Trophoblast cell (in vitro differentiated cells and primary cell): ENCODE measurements around the gene ENKUR.

Source experiments
- DNase-seq, 2 donors: peaks; one replicate each; pipeline ENCODE4 v3.0.0-alpha.2; 2016
- H2AFZ ChIP-seq: 2 replicates; pipeline ENCODE4 v1.6.1; 2013; ENCODE audit warnings: low read length, moderate library complexity, mild to moderate bottlenecking; ENCODE audit not compliant: insufficient read depth, poor library complexity
- H2AK5ac ChIP-seq: 2 replicates; pipeline ENCODE4 v1.6.1; 2013; ENCODE audit warnings: mild to moderate bottlenecking, low read length
- H2BK120ac ChIP-seq: 2 replicates; pipeline ENCODE4 v1.6.1; 2013; ENCODE audit warnings: low read length, mild to moderate bottlenecking, moderate library complexity; ENCODE audit not compliant: insufficient read depth, poor library complexity
- H2BK12ac ChIP-seq: 2 replicates; pipeline ENCODE4 v1.6.1; 2013; ENCODE audit warnings: mild to moderate bottlenecking, low read length, moderate library complexity
- H2BK5ac ChIP-seq: 2 replicates; pipeline ENCODE4 v1.6.1; 2013; ENCODE audit warnings: low read length, low read depth, moderate library complexity, mild to moderate bottlenecking; ENCODE audit not compliant: poor library complexity
- H3K14ac ChIP-seq: 2 replicates; pipeline ENCODE4 v1.6.1; 2013; ENCODE audit warnings: mild to moderate bottlenecking, low read length
- H3K18ac ChIP-seq: 2 replicates; pipeline ENCODE4 v1.6.1; 2013; ENCODE audit warnings: mild to moderate bottlenecking, low read length
- H3K23ac ChIP-seq: 2 replicates; pipeline ENCODE4 v1.6.1; 2013; ENCODE audit warnings: low read length
- H3K27ac ChIP-seq: 2 replicates; pipeline ENCODE4 v1.5.1; 2013; ENCODE audit warnings: low read depth, mild to moderate bottlenecking, inconsistent platforms, low read length, moderate library complexity
- H3K27me3 ChIP-seq: 2 replicates; pipeline ENCODE4 v1.6.1; 2013; ENCODE audit warnings: inconsistent platforms, mild to moderate bottlenecking, low read length, moderate library complexity; ENCODE audit not compliant: insufficient read depth
- H3K36me3 ChIP-seq, 2 experiments: 1 replicate in 1 of 2; 2 replicates in 1 of 2; pipeline ENCODE4 v1.6.1; 2013; ENCODE audit warnings: low read length in 2 of 2, mild to moderate bottlenecking in 2 of 2, moderate library complexity in 1 of 2; ENCODE audit not compliant: insufficient read depth in 2 of 2, control insufficient read depth in 1 of 2
- H3K4ac ChIP-seq: 2 replicates; pipeline ENCODE4 v1.6.1; 2013; ENCODE audit warnings: low read depth, mild to moderate bottlenecking, low read length, moderate library complexity
- H3K4me1 ChIP-seq, 2 experiments: 1 replicate in 1 of 2; 2 replicates in 1 of 2; pipeline ENCODE4 v1.6.1; 2013; ENCODE audit warnings: low read length in 2 of 2, mild to moderate bottlenecking in 2 of 2, moderate library complexity in 1 of 2; ENCODE audit not compliant: insufficient read depth in 2 of 2, control insufficient read depth in 1 of 2
- H3K4me2 ChIP-seq: 2 replicates; pipeline ENCODE4 v1.6.1; 2013; ENCODE audit warnings: inconsistent platforms, mild to moderate bottlenecking, low read length, moderate library complexity
- H3K4me3 ChIP-seq: 2 replicates; pipeline ENCODE4 v1.5.1; 2013; ENCODE audit warnings: mild to moderate bottlenecking, low read depth, low read length, inconsistent platforms
- H3K79me1 ChIP-seq: one replicate; pipeline ENCODE4 v1.6.1; 2013; ENCODE audit warnings: low read length
- H3K79me2 ChIP-seq: 2 replicates; pipeline ENCODE4 v1.6.1; 2013; ENCODE audit warnings: low read length, mild to moderate bottlenecking; ENCODE audit not compliant: control insufficient read depth, insufficient read depth, poor library complexity
- H3K9ac ChIP-seq: 2 replicates; pipeline ENCODE4 v1.6.1; 2013; ENCODE audit warnings: mild to moderate bottlenecking, low read length
- H3K9me3 ChIP-seq: 2 replicates; pipeline ENCODE4 v1.6.1; 2013; ENCODE audit warnings: low read depth, mild to moderate bottlenecking, control low read depth, inconsistent platforms, low read length; ENCODE audit not compliant: insufficient read depth
- H4K12ac ChIP-seq: 2 replicates; pipeline ENCODE4 v1.6.1; 2013; ENCODE audit warnings: low read depth, mild to moderate bottlenecking, low read length, moderate library complexity
- H4K8ac ChIP-seq: 2 replicates; pipeline ENCODE4 v1.6.1; 2013; ENCODE audit warnings: low read depth, mild to moderate bottlenecking, low read length, moderate library complexity
- H4K91ac ChIP-seq: one replicate; pipeline ENCODE4 v1.6.1; 2013; ENCODE audit warnings: low read depth, mild to moderate bottlenecking, low read length, moderate library complexity
- WGBS: extraction: QIAGEN DNeasy Blood & Tissue Kit; methylation state at CpG from one replicate; pipeline ENCODE4 v1.1.7; 2013; ENCODE audit warnings: missing lambda C conversion rate; ENCODE audit not compliant: insufficient read length, insufficient coverage; ENCODE audit errors: extremely low coverage; 5-methylcytosine and 5-hydroxymethylcytosine counted together

ENKUR gene

GRCh38 chr10:24952143-24952706, 63.7 kb downstream of the ENKUR start, which contains the start of gene PRTFDC1:
Gene PRTFDC1 (minus strand): TSS chr10:24952606. CDS start chr10:24952575, 31 bp downstream.
- Histone ChIP-seq H3K18ac (peak within 1 kb of the TSS; percentile 89), H3K4me1 (peaks cover 4 to 9% of the 10 kb centered on the region in 2 experiments), H3K79me1 (peaks cover 9% of the 10 kb centered on the region), H2BK120ac (peak within 1 kb of the TSS; percentile 78), H4K91ac (peak within 1 kb of the TSS; percentile 80), H4K12ac (peak within 1 kb of the TSS; percentile 88), H2BK12ac (no peak within 1 kb of the TSS), H2AK5ac (peak within 1 kb of the TSS; percentile 39), H3K27me3 (no peaks in the 10 kb centered on the region), H3K9ac (peak within 1 kb of the TSS; percentile 80), H3K36me3 (no peaks in the 10 kb centered on the region), H3K14ac (peak within 1 kb of the TSS; percentile 89), H4K8ac (peak within 1 kb of the TSS; percentile 91), H3K4ac (peak within 1 kb of the TSS; percentile 61), H3K79me2 (peaks cover 5% of the 10 kb centered on the region), H3K27ac (no peak within 1 kb of the TSS), H3K9me3 (no peaks in the 10 kb centered on the region), H3K4me2 (peak within 1 kb of the TSS; percentile 91), H3K23ac (no peak within 1 kb of the TSS), H2AFZ (peak within 1 kb of the TSS; percentile 87), H3K4me3 (peak within 1 kb of the TSS; percentile 80), H2BK5ac (peak within 1 kb of the TSS; percentile 31)
- WGBS = no CpG with 5 or more reads among the region's 56 CpGs
- peak in 1 of 2 donors; percentile 21 for DNase-seq

- Histone ChIP-seq H2AK5ac (no peak overlapping the region), H4K91ac (peak overlapping the region; percentile 80), H2BK12ac (no peak overlapping the region), H3K27ac (no peak overlapping the region), H3K4ac (peak overlapping the region; percentile 61), H3K23ac (no peak overlapping the region), H3K79me1 (peaks cover 9% of the 10 kb centered on the region), H3K79me2 (peaks cover 5% of the 10 kb centered on the region), H4K12ac (peak overlapping the region; percentile 88), H2BK5ac (no peak overlapping the region), H4K8ac (peak overlapping the region; percentile 91), H3K9me3 (no peaks in the 10 kb centered on the region), H3K4me2 (peak overlapping the region; percentile 91), H3K36me3 (no peaks in the 10 kb centered on the region), H3K4me3 (no peak overlapping the region), H2AFZ (peak overlapping the region; percentile 87), H2BK120ac (peak overlapping the region; percentile 78), H3K14ac (no peak overlapping the region), H3K18ac (no peak overlapping the region), H3K27me3 (no peaks in the 10 kb centered on the region), H3K9ac (no peak overlapping the region), H3K4me1 (peaks cover 4 to 9% of the 10 kb centered on the region in 2 experiments)
- WGBS = no CpG with 5 or more reads among the region's 10 CpGs
- no peak for DNase-seq
Observed at GRCh38 chr10:24951201-24952142, 64.5 kb downstream of the ENKUR start.

GRCh38 chr10:24950439-24950838, 65.5 kb downstream of the ENKUR start:
- Histone ChIP-seq H3K4me2 (no peak overlapping the region), H3K27ac (no peak overlapping the region), H3K79me2 (peaks cover 5% of the 10 kb centered on the region), H4K8ac (no peak overlapping the region), H3K9ac (no peak overlapping the region), H3K79me1 (peaks cover 9% of the 10 kb centered on the region), H3K4ac (no peak overlapping the region), H4K12ac (no peak overlapping the region), H2BK12ac (no peak overlapping the region), H3K27me3 (no peaks in the 10 kb centered on the region), H3K23ac (no peak overlapping the region), H2AFZ (no peak overlapping the region), H2AK5ac (no peak overlapping the region), H3K18ac (no peak overlapping the region), H4K91ac (no peak overlapping the region), H3K14ac (no peak overlapping the region), H3K4me1 (peaks cover 4 to 9% of the 10 kb centered on the region in 2 experiments), H3K9me3 (no peaks in the 10 kb centered on the region), H3K4me3 (no peak overlapping the region), H3K36me3 (no peaks in the 10 kb centered on the region), H2BK120ac (no peak overlapping the region), H2BK5ac (no peak overlapping the region)
- WGBS = no CpG with 5 or more reads among the region's 5 CpGs
- DNase-seq = no peak

GRCh38 chr10:24949616-24950015, 66.3 kb downstream of the ENKUR start:
- H3K36me3 ChIP-seq = no peaks in the 10 kb centered on the region
- H3K27me3 ChIP-seq = no peaks in the 10 kb centered on the region
- no peak overlapping the region for H3K4me3 ChIP-seq
- H4K12ac ChIP-seq = no peak overlapping the region
- H3K27ac ChIP-seq = no peak overlapping the region
- DNase-seq = peak in 1 of 2 donors; percentile 18
- H2BK120ac ChIP-seq = no peak overlapping the region
- H3K4me1 ChIP-seq = peaks cover 4 to 9% of the 10 kb centered on the region in 2 experiments
- no peak overlapping the region for H3K4me2 ChIP-seq
- H3K4ac ChIP-seq = no peak overlapping the region
- no peak overlapping the region for H3K14ac ChIP-seq
- H3K18ac ChIP-seq = no peak overlapping the region
- peaks cover 5% of the 10 kb centered on the region for H3K79me2 ChIP-seq
- no peak overlapping the region for H2AK5ac ChIP-seq
- WGBS = no CpG with 5 or more reads among the region's 3 CpGs
- H3K9ac ChIP-seq = no peak overlapping the region
- H3K79me1 ChIP-seq = peaks cover 9% of the 10 kb centered on the region
- H3K23ac ChIP-seq = no peak overlapping the region
- H4K91ac ChIP-seq = no peak overlapping the region
- no peak overlapping the region for H2BK12ac ChIP-seq
- no peak overlapping the region for H2BK5ac ChIP-seq
- no peaks in the 10 kb centered on the region for H3K9me3 ChIP-seq
- H2AFZ ChIP-seq = no peak overlapping the region
- no peak overlapping the region for H4K8ac ChIP-seq
